ENCODE measurements around the gene SOD3. TPM values are rescaled to one million over a fixed set of nuclear protein-coding genes. Genes with fewer than 3 reads are reported as not detected.

SOD3 gene
- total RNA-seq, 2 donors from 2014 or later: 94.9 to 300 TPM

- H3K27ac ChIP-seq: no peak overlapping the region
- no peaks in the 10 kb centered on the region for H3K4me1 ChIP-seq
- no peak for TF ChIP-seq CTCF (IDR thresholded peaks at IDR 0.05)
- H3K27me3 ChIP-seq: no peaks in the 10 kb centered on the region
- H3K4me3 ChIP-seq: no peak overlapping the region
- H3K9me3 ChIP-seq: peaks cover 0 to 14% of the 10 kb centered on the region in 2 donors
- no peaks in the 10 kb centered on the region for H3K36me3 ChIP-seq
- DNase-seq (ENCODE audit: low spot score): no peak
Measured at GRCh38 chr4:24751926-24752539, 43.3 kb upstream of the SOD3 start.

GRCh38 chr4:24753519-24753918, 41.9 kb upstream of the SOD3 start:
- TF ChIP-seq CTCF (IDR thresholded peaks at IDR 0.05): no peak
- Histone ChIP-seq H3K9me3 (peaks cover 6 to 27% of the 10 kb centered on the region in 2 donors), H3K27me3 (no peaks in the 10 kb centered on the region), H3K27ac (no peak overlapping the region), H3K4me3 (no peak overlapping the region), H3K4me1 (no peaks in the 10 kb centered on the region), H3K36me3 (no peaks in the 10 kb centered on the region)
- no peak for DNase-seq (ENCODE audit: low spot score)

GRCh38 chr4:24754571-24754970, 40.8 kb upstream of the SOD3 start:
- Histone ChIP-seq H3K4me3 (no peak overlapping the region), H3K27me3 (no peaks in the 10 kb centered on the region), H3K9me3 (peaks cover 6 to 27% of the 10 kb centered on the region in 2 donors), H3K36me3 (no peaks in the 10 kb centered on the region), H3K4me1 (no peaks in the 10 kb centered on the region), H3K27ac (no peak overlapping the region)
- TF ChIP-seq CTCF (IDR thresholded peaks at IDR 0.05): no peak
- no peak for DNase-seq (ENCODE audit: low spot score)

- H3K27ac ChIP-seq: no peak overlapping the region
- H3K27me3 ChIP-seq: no peaks in the 10 kb centered on the region
- peaks cover 0 to 7% of the 10 kb centered on the region in 2 donors for H3K4me1 ChIP-seq
- no peaks in the 10 kb centered on the region for H3K9me3 ChIP-seq
- DNase-seq (ENCODE audit: low spot score): no peak
- H3K4me3 ChIP-seq: no peak overlapping the region
- H3K36me3 ChIP-seq: no peaks in the 10 kb centered on the region
- no peak for TF ChIP-seq CTCF (IDR thresholded peaks at IDR 0.05)
Measured at GRCh38 chr4:24763631-24764297, 31.6 kb upstream of the SOD3 start.

GRCh38 chr4:24764345-24764744, 31.0 kb upstream of the SOD3 start:
- Histone ChIP-seq H3K27ac (no peak overlapping the region), H3K36me3 (no peaks in the 10 kb centered on the region), H3K9me3 (no peaks in the 10 kb centered on the region), H3K4me3 (no peak overlapping the region), H3K27me3 (no peaks in the 10 kb centered on the region), H3K4me1 (peaks cover 0 to 7% of the 10 kb centered on the region in 2 donors)
- DNase-seq (ENCODE audit: low spot score): no peak
- no peak for TF ChIP-seq CTCF (IDR thresholded peaks at IDR 0.05)
